Putamen (tissue), 1 donor: ENCODE results near the gene CERKL.

ENCODE experiments used
- DNase-seq: peaks from one replicate; pipeline ENCODE4 v3.0.0-alpha.2; 2016; ENCODE audit warnings: low spot score

Gene CERKL

GRCh38 chr2:181626671-181627070, 30.2 kb downstream of the CERKL start:
- no peak for DNase-seq

GRCh38 chr2:181623159-181623558, 33.7 kb downstream of the CERKL start:
- DNase-seq = no peak

- DNase-seq = no peak
Observed at GRCh38 chr2:181621779-181622490, 35.0 kb downstream of the CERKL start.

GRCh38 chr2:181619516-181619915, 37.4 kb downstream of the CERKL start:
- no peak for DNase-seq

GRCh38 chr2:181616715-181617114, 40.2 kb downstream of the CERKL start:
- no peak for DNase-seq

- no peak for DNase-seq
Observed at GRCh38 chr2:181614874-181615638, 41.8 kb downstream of the CERKL start.

- no peak for DNase-seq
Observed at GRCh38 chr2:181613241-181613640, 43.7 kb downstream of the CERKL start.

- no peak for DNase-seq
Observed at GRCh38 chr2:181607629-181608590, 49.0 kb downstream of the CERKL start.

GRCh38 chr2:181605889-181606837, 50.7 kb downstream of the CERKL start:
- no peak for DNase-seq

- no peak for DNase-seq
Observed at GRCh38 chr2:181602017-181602416, 54.9 kb downstream of the CERKL start.

GRCh38 chr2:181596556-181596955, 60.3 kb downstream of the CERKL start:
- DNase-seq = no peak

GRCh38 chr2:181594322-181594721, 62.6 kb downstream of the CERKL start:
- DNase-seq = no peak

GRCh38 chr2:181589779-181590178, 67.1 kb downstream of the CERKL start:
- DNase-seq = no peak

GRCh38 chr2:181588546-181588945, 68.4 kb downstream of the CERKL start:
- DNase-seq = no peak

GRCh38 chr2:181586569-181587081, 70.3 kb downstream of the CERKL start:
- no peak for DNase-seq

GRCh38 chr2:181585732-181586131, 71.2 kb downstream of the CERKL start:
- DNase-seq = no peak

- no peak for DNase-seq
Observed at GRCh38 chr2:181581534-181581933, 75.4 kb downstream of the CERKL start.

- no peak for DNase-seq
Observed at GRCh38 chr2:181578829-181579228, 78.1 kb downstream of the CERKL start.

GRCh38 chr2:181576431-181576830, 80.5 kb downstream of the CERKL start:
- no peak for DNase-seq

- DNase-seq = no peak
Observed at GRCh38 chr2:181575650-181576025, 81.3 kb downstream of the CERKL start.

GRCh38 chr2:181575024-181575649, 81.8 kb downstream of the CERKL start:
- DNase-seq = no peak
